Anterior cingulate cortex (tissue), 58 donors: ENCODE results near the gene USP54.
A peak's percentile ranks its signal among the peaks of the same experiment; 100 is the strongest.
"Not testable (repeated sequence)": the region's sequence is repeated elsewhere in the genome, so short reads cannot be mapped to it uniquely, and the experiment has no call there.

ENCODE experiments used
- DNase-seq, 58 donors: peaks; one replicate each; lab custom pipeline; 2025; lab: John Stamatoyannopoulos, UW

Gene USP54

DNA sequence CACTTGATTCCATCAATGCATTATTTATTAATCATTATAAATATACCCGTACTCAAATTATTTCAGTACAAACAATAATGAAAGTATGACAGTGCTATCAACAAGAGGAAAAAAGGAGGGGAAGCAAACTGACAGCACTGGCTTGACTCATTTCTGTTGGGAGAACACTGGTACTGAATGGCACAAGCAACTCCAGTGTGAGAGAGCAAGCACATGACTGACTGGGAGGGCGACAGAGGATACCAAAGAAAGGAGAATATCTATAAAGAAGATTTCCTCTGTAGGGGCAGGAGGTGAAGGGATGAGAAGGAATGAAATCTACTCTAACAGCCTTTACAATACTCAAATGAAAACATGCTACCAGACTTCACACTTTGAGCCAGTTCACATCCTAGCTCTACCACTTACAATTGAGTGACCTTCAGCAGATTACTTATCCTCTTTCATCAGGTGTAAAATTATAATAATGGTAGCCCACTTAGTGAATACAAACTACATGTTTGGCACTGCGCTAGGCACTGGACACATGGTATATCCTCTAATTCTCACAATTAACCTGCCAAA, 1.5 kb downstream of the USP54 start:
- peak in 38 of 58 donors; percentile 5 to 86 (median 44) for DNase-seq

DNA sequence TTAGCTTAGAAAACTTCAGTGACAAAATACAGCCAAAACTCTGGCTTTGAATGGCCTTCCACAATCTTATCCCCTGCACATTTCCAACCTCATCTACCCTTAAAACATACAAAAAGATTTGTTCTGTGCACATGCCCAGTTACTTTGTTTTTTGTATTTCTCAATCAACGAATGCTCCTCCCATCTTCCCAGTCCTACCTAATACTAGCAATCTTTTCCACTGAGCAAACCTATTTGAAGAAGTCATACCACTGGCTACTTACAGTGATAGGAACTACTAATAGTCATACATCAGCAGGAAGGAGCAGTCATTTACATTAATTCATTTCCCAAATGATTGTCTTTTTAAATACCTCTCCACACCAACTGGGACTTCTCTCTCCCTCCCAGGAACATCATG, 2.5 kb downstream of the USP54 start:
- no peak for DNase-seq

DNA sequence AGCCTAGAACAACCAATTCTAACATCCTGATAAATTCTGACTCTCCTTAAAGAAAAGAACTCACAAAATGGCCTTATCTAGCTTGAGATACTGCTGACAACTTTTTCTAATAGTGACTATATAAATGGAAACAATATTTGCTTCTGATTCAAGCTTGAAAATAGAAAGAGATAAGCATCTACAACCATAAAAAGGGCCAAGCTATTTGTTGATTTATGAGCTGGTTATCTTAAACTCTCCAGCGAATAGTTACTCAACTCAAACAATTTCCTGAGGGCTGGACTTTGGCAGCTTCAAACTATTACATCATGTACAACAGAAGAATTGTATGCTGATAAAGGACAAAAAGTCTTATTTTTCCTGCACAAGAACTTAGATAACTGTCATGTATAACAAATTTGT, 4.6 kb downstream of the USP54 start:
- DNase-seq, result no peak

DNA sequence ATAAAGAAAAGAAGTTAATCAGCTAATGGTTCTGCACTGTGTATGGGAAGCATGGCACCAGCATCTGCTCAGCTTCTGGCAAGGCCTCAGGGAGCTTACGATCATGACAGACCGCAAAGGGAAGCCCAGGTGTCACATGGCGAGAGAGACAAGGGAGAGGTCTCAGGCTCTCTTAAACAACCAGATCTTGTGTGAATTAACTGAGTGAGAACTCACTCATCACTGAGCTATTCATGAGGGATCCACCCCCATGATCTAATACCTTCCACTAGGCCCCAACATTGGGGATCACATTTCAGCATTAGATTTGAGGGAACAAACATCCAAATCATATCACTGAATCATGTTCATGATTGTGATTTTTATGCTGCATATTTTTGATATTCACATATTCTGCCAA, 5.8 kb downstream of the USP54 start:
- DNase-seq, result peak in 1 of 58 donors; percentile 9

DNA sequence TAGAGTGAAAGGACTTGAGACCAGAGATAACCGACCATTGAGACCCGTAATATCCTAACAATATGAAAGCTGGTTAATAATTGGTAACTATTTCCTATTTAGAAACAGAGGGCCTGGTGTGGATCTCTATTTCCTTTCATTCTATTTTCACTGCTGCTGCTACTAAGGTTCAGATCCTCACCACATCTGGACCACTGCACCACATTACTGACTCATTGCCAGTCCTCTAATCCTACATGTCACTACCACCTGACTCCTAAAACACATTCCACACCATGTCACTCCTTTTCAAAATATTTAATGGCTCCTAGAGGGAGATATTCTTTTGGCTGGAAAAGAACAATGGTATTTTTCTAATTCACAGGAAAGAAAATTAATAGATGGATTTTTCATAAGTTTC, 6.4 kb downstream of the USP54 start:
- DNase-seq, result no peak

DNA sequence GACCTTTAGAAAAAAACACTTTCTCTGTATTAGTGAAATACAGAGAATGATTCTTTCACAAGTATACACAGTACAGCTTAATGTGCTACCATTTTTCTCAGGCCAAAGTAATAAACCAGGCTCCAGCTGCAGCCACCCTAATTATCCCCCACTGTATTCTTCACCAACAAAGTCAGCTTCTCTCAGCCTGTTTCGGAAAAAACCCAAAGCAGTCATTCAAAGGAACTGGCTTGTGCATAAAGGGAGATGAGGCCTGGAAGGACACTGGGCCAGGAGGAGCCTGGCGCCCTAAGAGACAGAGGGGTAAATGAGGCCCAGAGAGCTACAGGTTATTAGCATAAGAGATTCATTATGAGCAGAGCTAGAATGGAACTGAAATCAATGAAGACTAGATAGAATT, 9.2 kb downstream of the USP54 start:
- DNase-seq, result peak in 30 of 58 donors; percentile 1 to 79 (median 21)

DNA sequence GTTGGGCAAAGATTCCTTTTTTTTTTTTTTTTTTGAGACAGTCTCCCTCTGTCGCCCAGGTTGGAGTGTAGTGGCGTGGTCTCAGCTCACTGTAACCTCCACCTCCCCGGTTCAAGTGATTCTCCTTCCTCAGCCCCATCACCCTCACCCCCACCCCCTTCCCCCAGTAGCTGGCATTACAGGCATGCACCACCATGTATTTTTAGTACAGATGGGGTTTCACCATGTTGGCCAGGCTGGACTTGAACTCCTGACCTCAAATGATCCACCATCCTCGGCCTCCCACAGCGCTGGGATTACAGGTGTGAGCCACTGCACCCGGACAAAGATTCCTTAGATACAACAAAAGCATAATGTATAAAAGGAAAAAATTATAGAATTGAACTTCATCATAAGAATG, 12.2 kb downstream of the USP54 start:
- not testable (repeated sequence) for DNase-seq

DNA sequence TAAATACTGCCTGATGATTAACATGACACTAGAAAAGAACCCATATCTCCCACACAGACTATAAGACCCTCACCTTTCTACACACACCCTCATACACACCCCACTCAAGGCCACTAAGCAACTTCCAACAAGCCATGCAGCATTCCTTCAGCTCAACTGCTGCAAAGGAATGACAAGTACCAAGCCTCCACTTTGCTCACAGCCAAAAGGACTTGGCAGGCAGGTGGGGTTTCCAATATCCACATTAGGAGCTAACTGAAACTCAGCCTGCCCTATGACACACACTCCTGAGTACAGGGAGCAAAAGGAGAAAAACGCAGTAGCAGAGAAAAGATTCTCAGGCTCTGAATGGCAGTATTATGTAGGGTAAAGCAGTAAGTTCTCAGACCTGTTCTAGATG, 13.4 kb downstream of the USP54 start:
- peak in 26 of 58 donors; percentile 1 to 64 (median 22) for DNase-seq

DNA sequence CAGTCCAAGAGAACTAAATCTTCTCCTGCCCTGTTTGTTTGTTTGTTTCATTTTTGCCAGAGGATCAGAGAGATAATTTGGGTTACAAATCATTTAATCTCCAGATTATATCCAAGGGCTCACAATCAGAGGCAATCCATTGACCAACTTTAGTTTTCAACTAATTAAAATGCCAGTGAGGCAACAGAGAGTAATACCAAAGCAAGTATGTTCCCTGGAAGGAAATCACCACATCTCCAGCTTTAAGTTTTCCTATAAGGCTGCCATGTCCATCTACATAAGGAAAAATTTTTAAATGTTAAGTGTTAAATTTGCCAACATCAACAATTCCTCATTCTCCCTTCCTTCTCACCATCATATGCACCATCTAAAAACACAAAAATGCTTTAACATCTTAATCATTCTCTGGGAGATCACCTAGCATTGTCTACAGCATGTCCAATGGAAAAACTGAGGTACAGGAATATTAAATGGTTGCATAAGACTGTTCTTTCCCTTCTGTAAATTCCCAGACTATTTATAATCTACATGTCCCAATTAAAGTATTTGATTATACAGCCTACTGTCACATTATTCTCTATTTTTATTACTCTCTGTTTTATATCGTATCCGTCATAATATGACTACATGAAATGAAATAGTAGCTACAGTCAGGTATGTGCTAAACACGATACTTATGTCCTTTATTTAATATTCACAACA, 14.1 kb downstream of the USP54 start:
- no peak for DNase-seq

DNA sequence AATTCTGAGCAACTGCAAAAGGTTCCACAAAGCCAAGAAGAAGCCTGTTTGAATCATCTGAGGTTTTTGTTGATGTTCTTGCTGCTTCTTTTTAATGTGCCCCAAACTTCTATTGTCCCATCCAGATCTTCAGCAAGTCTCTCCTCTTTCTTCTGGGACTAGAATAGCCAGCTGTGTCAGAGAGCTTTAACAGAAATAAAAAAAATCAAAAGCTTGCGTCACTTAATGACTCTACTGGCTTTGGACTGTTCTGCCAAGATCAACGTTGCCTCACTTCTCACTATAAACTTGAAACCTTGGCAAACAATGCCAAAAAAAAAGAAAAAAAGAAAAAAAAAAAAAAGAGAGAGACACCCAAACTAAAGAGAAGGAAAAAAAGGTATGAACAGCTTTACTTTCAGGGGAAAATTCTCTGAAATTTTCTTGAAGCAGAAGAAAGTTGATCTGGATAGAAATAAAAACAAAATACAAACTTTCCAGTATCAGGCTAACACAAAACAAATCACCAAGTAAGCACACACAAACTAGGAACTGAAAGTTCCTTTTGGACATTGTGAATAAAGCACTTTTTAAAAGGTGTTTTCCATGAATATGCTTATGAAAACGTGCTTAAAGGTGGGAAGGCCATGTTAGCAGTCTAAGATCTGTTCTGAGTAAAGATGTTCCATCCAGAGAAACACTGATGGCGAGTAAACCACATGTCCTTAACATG, 14.8 kb downstream of the USP54 start:
- DNase-seq, result no peak

DNA sequence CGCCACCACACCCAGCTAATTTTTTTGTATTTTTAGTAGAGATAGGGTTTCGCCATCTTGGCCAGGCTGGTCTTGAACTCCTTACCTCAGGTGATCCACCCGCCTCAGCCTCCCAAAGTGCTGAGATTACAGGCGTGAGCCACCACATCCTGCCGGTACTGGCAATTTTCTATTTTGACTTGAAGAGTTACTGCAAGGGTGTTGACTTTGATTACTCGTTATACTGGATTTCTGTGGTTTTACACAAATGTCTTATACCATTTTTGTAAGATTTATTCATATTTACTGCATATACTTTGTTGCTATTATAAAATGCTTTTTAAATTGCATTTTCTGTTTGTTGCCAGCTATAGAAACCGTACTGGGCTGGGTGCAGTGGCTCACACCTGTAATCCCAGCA, 24.1 kb downstream of the USP54 start:
- DNase-seq, result not testable (repeated sequence)

DNA sequence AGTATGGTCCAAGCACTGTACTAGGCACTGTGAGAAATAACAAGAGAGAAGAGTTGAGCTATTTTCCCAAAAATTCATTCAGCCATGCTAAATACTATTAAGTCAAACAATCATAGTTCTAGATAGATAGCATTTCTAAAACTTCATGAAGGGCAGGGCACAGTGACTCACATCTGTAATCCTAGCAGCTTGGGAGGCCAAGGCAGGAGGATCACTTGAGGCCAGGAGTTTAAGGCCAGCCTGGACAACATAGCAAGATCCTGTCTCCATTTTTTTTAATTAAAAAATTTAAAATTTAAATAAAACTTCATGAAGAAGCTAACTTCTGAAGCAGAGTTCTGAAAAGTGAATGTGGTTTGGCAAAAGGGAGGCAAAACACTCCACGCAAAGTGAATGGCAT, 29.9 kb downstream of the USP54 start:
- no peak for DNase-seq

DNA sequence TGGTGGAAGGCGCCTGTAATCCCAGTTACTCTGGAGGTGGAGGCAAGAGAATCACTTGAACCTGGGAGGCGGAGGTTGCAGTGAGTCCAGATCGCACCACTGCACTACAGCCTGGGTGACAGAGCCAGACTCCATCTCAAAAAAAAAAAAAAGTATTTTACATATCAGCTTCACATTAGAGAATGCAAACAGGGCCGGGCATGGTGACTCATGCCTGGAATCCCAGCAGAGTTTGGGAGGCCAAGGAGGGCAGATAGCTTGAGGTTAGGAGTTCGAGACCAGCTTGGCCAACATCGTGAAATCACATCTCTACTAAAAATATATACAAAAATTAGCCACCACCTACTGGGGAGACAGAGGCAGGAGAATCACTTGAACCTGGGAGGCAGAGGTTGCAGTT, 31.6 kb downstream of the USP54 start:
- no peak for DNase-seq

DNA sequence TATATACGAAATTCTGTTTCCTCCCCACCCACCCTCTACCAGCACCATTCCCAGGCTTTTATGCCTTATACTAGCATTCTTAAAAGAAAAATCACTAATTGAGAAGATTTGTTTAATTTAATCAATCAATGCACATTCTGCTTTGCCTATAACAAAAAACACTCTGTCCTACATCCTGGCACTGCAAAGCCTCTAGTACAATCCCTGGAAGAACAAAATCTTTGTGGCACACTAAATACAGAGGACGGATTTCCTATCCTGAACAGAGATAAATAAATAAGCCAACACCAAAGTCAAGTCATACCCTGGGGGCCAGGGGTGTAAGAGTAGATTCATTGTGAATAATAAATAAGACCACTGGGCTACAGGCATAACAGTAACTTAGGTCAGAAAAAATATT, 34.3 kb downstream of the USP54 start:
- peak in 2 of 58 donors; percentile 4 to 14 for DNase-seq

DNA sequence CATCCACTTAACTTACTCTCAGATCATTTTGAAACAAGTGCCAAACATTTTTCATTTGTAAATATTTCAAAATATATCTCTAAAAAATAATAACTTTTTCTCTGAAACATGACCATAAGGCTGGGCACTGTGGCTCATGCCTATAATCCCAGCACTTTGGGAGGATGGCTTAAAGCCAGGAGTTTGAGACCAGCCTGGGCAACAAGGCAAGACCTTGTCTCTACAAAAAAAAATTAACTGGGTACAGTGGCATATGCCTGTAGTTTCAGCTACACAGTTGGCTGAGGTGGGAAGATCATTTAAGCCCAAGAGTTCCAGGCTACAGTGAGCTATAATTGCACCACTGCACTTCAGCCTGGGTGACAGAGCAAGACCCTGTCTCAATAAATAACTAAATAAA, 36.4 kb downstream of the USP54 start:
- peak in 2 of 58 donors; percentile 7 to 9 for DNase-seq

DNA sequence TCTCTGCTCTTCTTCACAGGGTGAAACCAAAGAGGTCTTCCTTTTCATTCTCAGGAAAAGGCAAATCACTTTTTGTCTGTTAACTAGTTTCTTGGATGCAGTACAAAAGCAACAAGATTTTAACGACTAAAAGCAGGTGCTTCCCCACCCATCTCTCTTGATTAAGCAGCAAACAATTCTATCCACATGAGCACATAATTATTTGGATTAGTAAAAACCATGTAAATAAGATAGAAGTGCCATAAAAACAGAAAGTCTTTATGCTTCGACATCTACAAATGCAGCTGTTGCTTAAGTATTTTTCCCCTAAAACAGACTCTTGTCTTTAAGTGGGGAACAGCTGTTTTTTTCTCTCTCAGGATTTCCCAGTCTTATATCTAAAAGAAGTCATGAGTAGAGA, 37.4 kb downstream of the USP54 start:
- DNase-seq, result no peak

DNA sequence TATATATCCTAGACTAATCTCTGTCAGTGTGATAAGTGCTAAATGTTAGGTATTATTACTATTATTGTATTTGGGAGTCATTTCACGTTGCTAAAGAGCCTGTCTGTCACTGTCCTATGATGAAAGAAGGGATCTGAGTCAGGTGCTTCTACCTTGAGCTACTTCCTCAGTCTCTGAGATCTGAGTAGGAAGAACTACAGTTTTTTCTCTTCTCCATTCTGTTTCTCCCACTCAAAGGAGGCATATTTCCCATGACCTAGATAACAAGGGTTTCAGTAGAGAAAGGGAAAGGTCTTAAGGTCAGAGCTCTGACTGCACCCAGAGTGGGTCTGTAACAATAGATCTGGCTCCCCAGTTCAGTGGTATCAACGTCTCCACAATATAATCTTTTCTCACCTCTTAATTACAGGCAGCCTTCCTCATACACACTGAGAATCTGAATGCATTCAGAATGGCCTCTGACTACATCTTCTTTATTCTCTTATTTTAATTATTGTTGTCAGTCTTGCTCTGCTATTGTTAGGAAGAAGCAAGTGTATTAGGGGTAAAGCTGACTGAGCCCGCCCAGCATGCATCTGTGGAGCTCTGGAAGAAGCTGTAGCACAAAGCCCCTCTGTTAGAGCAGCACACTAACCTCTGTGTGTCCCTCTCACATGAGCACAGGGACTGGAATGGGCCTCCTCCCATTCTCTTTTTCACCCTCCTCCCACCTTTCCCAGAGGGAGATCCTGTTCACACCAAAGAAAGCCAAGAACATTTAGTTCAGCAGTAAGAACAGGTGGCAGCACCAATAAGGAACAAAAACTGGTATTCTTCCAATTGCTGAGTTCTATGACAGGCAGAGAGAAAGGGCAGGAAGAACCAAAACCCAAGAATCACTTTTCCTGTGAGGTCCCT, 38.1 kb downstream of the USP54 start:
- DNase-seq, result peak in 56 of 58 donors; percentile 8 to 94 (median 70)

DNA sequence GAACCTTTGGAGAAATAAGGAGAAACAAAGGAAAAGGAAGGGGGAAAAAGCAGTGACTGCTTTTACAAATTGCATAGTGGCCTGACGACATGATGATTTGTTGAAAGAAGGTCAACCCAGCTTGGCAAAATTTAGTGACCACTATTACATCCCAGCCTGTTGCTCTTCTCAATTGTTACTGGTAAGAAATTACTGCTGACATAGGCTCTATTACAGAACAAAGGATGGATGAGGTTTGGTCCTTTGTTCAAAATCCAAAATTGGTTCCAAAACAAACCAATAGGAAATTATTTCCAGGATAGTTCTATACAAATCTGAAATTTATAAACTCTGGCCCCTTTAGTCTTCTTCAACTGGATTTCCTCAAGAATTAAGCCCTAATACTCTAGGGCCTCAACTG, 39.6 kb downstream of the USP54 start:
- DNase-seq, result no peak

DNA sequence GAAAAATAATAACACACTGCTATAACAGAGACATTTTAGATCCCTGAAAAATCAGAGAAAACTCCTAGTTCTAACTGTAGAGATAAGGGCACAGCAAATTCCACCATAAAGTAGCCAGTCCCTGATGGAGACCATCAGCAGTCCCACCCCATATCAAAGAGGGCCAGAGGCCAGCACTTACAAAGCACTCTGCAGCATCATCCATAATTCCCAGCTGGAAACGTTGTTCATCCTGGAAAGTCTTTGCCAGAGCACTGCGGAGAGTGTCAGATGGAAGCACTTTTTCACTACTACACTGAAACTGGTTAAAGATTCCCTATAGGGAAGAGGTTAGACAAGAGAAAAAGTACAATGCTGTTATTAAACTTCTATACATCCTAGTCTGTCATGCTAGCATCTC, 45.8 kb downstream of the USP54 start:
- DNase-seq, result no peak

DNA sequence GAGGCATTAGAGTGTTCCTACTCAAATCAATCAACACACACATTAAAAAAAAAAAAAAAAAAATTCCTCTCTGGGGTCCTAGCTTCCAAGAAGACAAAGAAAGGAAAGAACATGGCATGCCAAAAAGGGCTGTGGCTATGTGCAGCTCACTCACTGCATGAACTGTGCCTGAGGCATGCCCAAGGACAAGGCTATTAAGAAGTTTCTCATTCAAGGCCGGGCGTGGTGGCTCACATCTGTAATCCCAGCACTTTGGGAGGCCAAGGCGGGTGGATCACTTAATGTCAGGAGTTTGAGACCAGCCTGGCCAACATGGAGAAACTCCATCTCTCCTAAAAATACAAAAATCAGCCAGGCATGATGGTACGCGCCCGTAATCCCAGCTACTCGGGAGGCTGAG, 53.4 kb downstream of the USP54 start:
- DNase-seq, result no peak

DNA sequence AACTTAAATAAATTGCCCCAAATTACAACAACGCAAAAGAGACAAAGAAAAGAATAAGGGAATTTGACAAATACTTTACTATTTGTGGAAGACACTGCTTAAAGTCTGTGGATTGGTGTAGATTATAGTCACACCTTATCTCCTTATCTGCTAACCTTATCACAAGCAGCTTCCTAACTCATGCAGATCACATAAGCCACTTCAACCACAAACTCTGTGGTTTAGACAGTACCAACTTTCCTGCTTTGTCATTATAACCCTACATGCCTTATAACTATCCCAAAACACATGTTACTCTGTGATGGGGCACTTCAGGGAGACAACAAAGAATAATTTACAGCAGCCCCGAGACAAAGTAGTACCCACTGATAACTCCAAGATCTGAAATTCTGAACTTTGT, 53.9 kb downstream of the USP54 start:
- DNase-seq, result no peak
